H1 (cell line): Measurements from ENCODE around the gene BACE1. TPM values are rescaled to one million over a fixed set of nuclear protein-coding genes. Genes with fewer than 3 reads are reported as not detected.

Source experiments
- SIN3A ChIP-seq, 2 experiments: IDR thresholded peaks in 1 of 2; conservative IDR thresholded peaks in 1 of 2; 2 replicates each; pipeline ENCODE4 v1.6.1; 2011 to 2012; ENCODE audit warnings: low read length in 2 of 2, improper control_type of control experiment in 1 of 2, low read depth in 1 of 2, mild to moderate bottlenecking in 1 of 2
- SP2 ChIP-seq: IDR thresholded peaks from 2 replicates; pipeline ENCODE4 v1.6.1; 2012; ENCODE audit warnings: mild to moderate bottlenecking, low read length, inconsistent platforms
- TCF12 ChIP-seq: IDR thresholded peaks from 2 replicates; pipeline ENCODE4 v1.6.1; 2011; ENCODE audit warnings: low read depth, mild to moderate bottlenecking, low read length
- polyA plus RNA-seq, 7 experiments: library from polyadenylated mRNA; depleted of rRNA in 3 of 7; stranded (reverse) in 5 of 7; unstranded in 2 of 7; fragments of >200 nt in 5 of 7; fragments of 200-250 nt in 2 of 7; gene quantifications; 1 replicate in 5 of 7; 2 replicates in 1 of 7; 4 replicates in 1 of 7; pipeline versions ENCODE4 v1.2.1 to v1.2.3, GENCODE V29; 2011 to 2013; ENCODE audit warnings: missing spikeins in 2 of 7, mixed read lengths in 2 of 7
- total RNA-seq: library from RNA; stranded (reverse); fragmentation: NEBNext Ultra II Directional; extraction: Animal tissue kit (Norgen Biotek cat#: 25700); gene quantifications from 2 replicates; pipeline ENCODE4 v1.2.1, GENCODE V29; 2021

Gene BACE1
- total and polyA plus RNA-seq, 2 of the 8 experiments (the other 6 are each of a cell fraction or from before 2014, with no cell fraction given): 7.7 to 7.9 TPM

GRCh38 chr11:117248341-117248740 is 67.7 kb downstream of the BACE1 start (continued):
- TF ChIP-seq SIN3A (conservative IDR thresholded peaks at IDR 0.05 in 1 of 2, IDR thresholded peaks at IDR 0.05 in 1 of 2; ENCODE audit: low read depth in 1 of 2, low read length in 2 of 2) (no peak), SP2 (no peak), TCF12 (no peak)
